ENCODE measurements around the gene SUB1. TPM values are rescaled to one million over a fixed set of nuclear protein-coding genes. Genes with fewer than 3 reads are reported as not detected.

The SUB1 gene
- total RNA-seq, 1 donor from 2014 or later: 235 TPM

DNA sequence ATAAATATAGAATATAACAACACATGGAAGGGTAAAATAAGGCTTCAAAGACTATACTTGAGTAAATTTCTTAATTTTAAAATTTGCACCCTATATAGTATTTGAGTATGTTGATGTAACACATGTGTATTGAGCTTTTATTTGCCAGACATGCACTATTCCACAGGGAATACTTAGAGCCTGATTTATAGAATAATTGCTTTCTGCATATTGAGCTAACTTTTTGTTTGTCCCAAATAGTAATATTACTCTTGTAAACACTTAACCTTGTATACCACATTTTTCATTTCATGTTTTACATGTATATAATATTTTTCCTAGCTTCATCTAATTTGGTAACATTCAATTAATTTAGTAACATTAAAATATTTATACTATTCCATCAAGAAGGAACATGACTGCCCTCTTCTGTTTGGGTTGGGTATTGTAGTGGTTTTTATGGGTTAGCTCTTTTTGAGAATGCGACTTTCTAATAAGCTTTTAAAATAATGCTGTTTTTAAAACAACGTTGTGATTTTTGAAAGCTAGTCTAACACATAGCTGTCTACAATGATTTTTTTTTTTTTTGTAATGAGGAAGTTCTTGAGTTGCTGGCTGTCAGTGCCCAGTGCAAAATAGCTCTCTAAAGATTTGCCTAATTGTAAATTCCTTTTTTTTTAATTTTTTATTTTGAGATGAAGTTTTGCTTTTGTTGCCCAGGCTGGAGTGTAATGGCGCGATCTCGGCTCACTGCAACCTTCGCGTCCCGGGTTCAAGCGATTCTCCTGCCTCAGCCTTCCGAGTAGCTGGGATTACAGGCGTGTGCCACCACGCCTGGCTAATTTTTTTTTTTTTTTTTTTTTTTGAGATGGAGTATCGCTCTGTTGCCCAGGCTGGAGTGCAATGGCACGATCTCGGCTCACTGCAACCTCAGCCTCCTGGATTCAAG lies 4.8 kb downstream of the SUB1 start:
- FAIRE-seq: no peak
- Histone ChIP-seq H3K79me2 (ENCODE audit: insufficient read depth, low read length) (peaks cover 91% of the 10 kb centered on the region), H4K20me1 (ENCODE audit: insufficient read depth, low read length) (peaks cover 75% of the 10 kb centered on the region)

DNA sequence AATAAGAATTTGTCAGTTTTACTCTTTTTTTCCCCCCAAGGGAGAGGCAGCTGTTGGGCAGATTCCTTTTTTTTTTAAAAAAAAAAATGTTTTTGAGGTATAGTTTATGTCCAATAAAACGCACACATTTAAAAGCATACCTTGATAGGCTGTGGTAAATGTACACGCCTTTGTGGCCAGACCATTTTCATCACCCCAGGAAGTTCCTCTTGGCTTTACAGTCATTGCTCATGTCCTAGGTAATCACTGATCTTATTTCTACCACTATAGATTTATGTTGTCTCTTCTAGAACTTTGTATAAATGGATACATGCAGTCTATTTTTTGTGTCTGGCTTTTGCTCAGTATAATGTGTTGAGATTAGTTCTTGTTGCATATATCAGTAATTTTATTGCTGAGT lies 9.8 kb downstream of the SUB1 start:
- Mint-ChIP-seq H3K4me1 (ENCODE audit: low read depth, unreplicated experiment) (peaks cover 27% of the 10 kb centered on the region), H3K9me3 (ENCODE audit: unreplicated experiment) (no peaks in the 10 kb centered on the region), H3K27ac (ENCODE audit: unreplicated experiment) (peak overlapping the region; percentile 7), H3K36me3 (ENCODE audit: low read depth, unreplicated experiment) (peaks cover 15% of the 10 kb centered on the region), H3K4me3 (ENCODE audit: unreplicated experiment) (no peak overlapping the region), H3K27me3 (ENCODE audit: low read depth, unreplicated experiment) (no peaks in the 10 kb centered on the region)
- Histone ChIP-seq H3K27ac (ENCODE audit: low read depth, low read length) (no peak overlapping the region), H3K4me2 (ENCODE audit: low read length) (no peak overlapping the region), H3K9me3 (ENCODE audit: insufficient read depth, low read depth, low read length) (no peaks in the 10 kb centered on the region), H3K4me1 (ENCODE audit: insufficient read depth, low read length) (peaks cover 8% of the 10 kb centered on the region), H3K36me3 (ENCODE audit: insufficient read depth, low read length) (peaks cover 59% of the 10 kb centered on the region), H3K9ac (ENCODE audit: low read length) (no peak overlapping the region), H3K4me3 (ENCODE audit: insufficient read depth, low read depth, low read length) (no peak overlapping the region), H4K20me1 (ENCODE audit: insufficient read depth, low read length) (peaks cover 73% of the 10 kb centered on the region), H3K79me2 (ENCODE audit: insufficient read depth, low read length) (peaks cover 83% of the 10 kb centered on the region), H3K27me3 (ENCODE audit: insufficient read depth, low read length) (no peaks in the 10 kb centered on the region), H2AFZ (ENCODE audit: low read depth, low read length) (no peak overlapping the region)
- TF ChIP-seq, protein P1, sequence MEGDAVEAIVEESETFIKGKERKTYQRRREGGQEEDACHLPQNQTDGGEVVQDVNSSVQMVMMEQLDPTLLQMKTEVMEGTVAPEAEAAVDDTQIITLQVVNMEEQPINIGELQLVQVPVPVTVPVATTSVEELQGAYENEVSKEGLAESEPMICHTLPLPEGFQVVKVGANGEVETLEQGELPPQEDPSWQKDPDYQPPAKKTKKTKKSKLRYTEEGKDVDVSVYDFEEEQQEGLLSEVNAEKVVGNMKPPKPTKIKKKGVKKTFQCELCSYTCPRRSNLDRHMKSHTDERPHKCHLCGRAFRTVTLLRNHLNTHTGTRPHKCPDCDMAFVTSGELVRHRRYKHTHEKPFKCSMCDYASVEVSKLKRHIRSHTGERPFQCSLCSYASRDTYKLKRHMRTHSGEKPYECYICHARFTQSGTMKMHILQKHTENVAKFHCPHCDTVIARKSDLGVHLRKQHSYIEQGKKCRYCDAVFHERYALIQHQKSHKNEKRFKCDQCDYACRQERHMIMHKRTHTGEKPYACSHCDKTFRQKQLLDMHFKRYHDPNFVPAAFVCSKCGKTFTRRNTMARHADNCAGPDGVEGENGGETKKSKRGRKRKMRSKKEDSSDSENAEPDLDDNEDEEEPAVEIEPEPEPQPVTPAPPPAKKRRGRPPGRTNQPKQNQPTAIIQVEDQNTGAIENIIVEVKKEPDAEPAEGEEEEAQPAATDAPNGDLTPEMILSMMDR (IDR thresholded peaks at IDR 0.05; ENCODE audit: insufficient read depth, low read depth, low read length): no peak
- no peak for TF ChIP-seq EZH2 (IDR thresholded peaks at IDR 0.05; ENCODE audit: insufficient read depth, low read length)
- FAIRE-seq (no peak), DNase-seq (ENCODE audit: low read depth) (no peak)

More for the DNA sequence above, 4.8 kb downstream of the SUB1 start:
- Mint-ChIP-seq H3K36me3 (ENCODE audit: low read depth, unreplicated experiment) (peaks cover 4% of the 10 kb centered on the region), H3K9me3 (ENCODE audit: unreplicated experiment) (no peaks in the 10 kb centered on the region), H3K4me1 (ENCODE audit: low read depth, unreplicated experiment) (peaks cover under 1% of the 10 kb centered on the region), H3K27me3 (ENCODE audit: low read depth, unreplicated experiment) (no peaks in the 10 kb centered on the region), H3K4me3 (ENCODE audit: unreplicated experiment) (no peak overlapping the region), H3K27ac (ENCODE audit: unreplicated experiment) (peak overlapping the region; percentile 47)
- Histone ChIP-seq H3K27me3 (ENCODE audit: insufficient read depth, low read length) (no peaks in the 10 kb centered on the region), H3K9ac (ENCODE audit: low read length) (no peak overlapping the region), H3K4me1 (ENCODE audit: insufficient read depth, low read length) (peaks cover 7% of the 10 kb centered on the region), H3K4me2 (ENCODE audit: low read length) (no peak overlapping the region), H3K9me3 (ENCODE audit: insufficient read depth, low read depth, low read length) (no peaks in the 10 kb centered on the region), H2AFZ (ENCODE audit: low read depth, low read length) (no peak overlapping the region), H3K4me3 (ENCODE audit: insufficient read depth, low read depth, low read length) (no peak overlapping the region), H3K27ac (ENCODE audit: low read depth, low read length) (no peak overlapping the region), H3K36me3 (ENCODE audit: insufficient read depth, low read length) (peaks cover 38% of the 10 kb centered on the region)
- DNase-seq (ENCODE audit: low read depth): peak; percentile 20
- TF ChIP-seq, protein P1 (IDR thresholded peaks at IDR 0.05; ENCODE audit: insufficient read depth, low read depth, low read length): peak; percentile 64
- no peak for TF ChIP-seq EZH2 (IDR thresholded peaks at IDR 0.05; ENCODE audit: insufficient read depth, low read length)
